GM19238 (cell line): ENCODE measurements around the gene MAGEA12.
"Not testable (repeated sequence)": the region's sequence is repeated elsewhere in the genome, so short reads cannot be mapped to it uniquely, and the experiment has no call there.

Source experiments
- DNase-seq: peaks from one replicate; pipeline ENCODE4 v3.0.0; 2011; ENCODE audit warnings: low spot score; ENCODE audit not compliant: insufficient read length

Gene MAGEA12

GRCh38 chrX:152766562-152766961, 33.0 kb downstream of the MAGEA12 start:
- not testable (repeated sequence) for DNase-seq

- not testable (repeated sequence) for DNase-seq
Observed at GRCh38 chrX:152769549-152770289, 36.2 kb downstream of the MAGEA12 start, which contains the start of gene MAGEA6. MAGEA6 (minus strand) TSS chrX:152769689; CDS start chrX:152767650, 2,039 bp downstream.

GRCh38 chrX:152787062-152787461, 53.5 kb downstream of the MAGEA12 start:
- DNase-seq, result not testable (repeated sequence)
